Prostate gland (tissue), 2 donors: ENCODE data around the gene FOXK2. TPM values are rescaled to one million over a fixed set of nuclear protein-coding genes. Genes with fewer than 3 reads are reported as not detected.

Experiments used
- DNase-seq: peaks from one replicate; pipeline ENCODE4 v3.0.0-alpha.2; 2019; ENCODE audit warnings: low spot score
- H3K27ac ChIP-seq, 2 donors: fragments of 200-600 bp; sonication (generic); 2 replicates each; pipeline ENCODE4 v1.5.1; 2017 to 2019
- H3K27me3 ChIP-seq: fragments of 200-600 bp; sonication (generic); replicated peaks from 2 replicates; pipeline ENCODE4 v1.5.1; 2019; ENCODE audit not compliant: insufficient read depth
- H3K36me3 ChIP-seq, 2 donors: fragments of 200-600 bp; sonication (generic); 1 replicate in 1 of 2; 2 replicates in 1 of 2; pipeline versions ENCODE4 v1.5.1 to v1.8.1; 2017 to 2019
- H3K4me1 ChIP-seq: fragments of 200-600 bp; sonication (generic); replicated peaks from 2 replicates; pipeline ENCODE4 v1.5.1; 2019
- H3K4me3 ChIP-seq, 2 donors: fragments of 200-600 bp; sonication (generic); 2 replicates each; pipeline ENCODE4 v1.5.1; 2017 to 2019
- H3K9me3 ChIP-seq: fragments of 200-600 bp; sonication (generic); 2 replicates; pipeline ENCODE4 v1.5.1; 2017
- CTCF ChIP-seq, 4 experiments: fragments of 200-600 bp in 2 of 4; fragments of 450-650 bp in 2 of 4; sonication (generic) in 2 of 4; IDR thresholded peaks; 1 replicate in 3 of 4; 2 replicates in 1 of 4; pipeline ENCODE4 v1.5.1; 2016 to 2019; ENCODE audit warnings: antibody characterized with exemption in 4 of 4, mild to moderate bottlenecking in 2 of 4, moderate library complexity in 2 of 4
- POLR2A ChIP-seq: fragments of 450-650 bp; IDR thresholded peaks from one replicate; pipeline ENCODE4 v1.6.1; 2016; ENCODE audit warnings: antibody characterized with exemption, mild to moderate bottlenecking
- POLR2AphosphoS5 ChIP-seq: sonication (generic); formaldehyde crosslinking; IDR thresholded peaks from one replicate; pipeline ENCODE4 v1.6.1; 2017; ENCODE audit warnings: antibody characterized with exemption
- WGBS: methylation state at CpG from one replicate; pipeline ENCODE4 v1.1.5; 2018; 5-methylcytosine and 5-hydroxymethylcytosine counted together
- intact Hi-C: fragments of 100-400 bp; cut with DNase I; formaldehyde crosslinking; loops from one replicate; pipeline ENCODE4 v1.14.2; 2022
- total RNA-seq, 2 donors: library from RNA; depleted of rRNA; stranded (reverse); fragments of >200 nt; gene quantifications; one replicate each; pipeline ENCODE4 v1.1.0, GENCODE V29; 2016

FOXK2 gene
- 10 to 100 TPM; 47.9 to 85.5 TPM for total RNA-seq

GRCh38 chr17:82518826-82519810, at the start of gene FOXK2:
Gene FOXK2 (plus strand): TSS chr17:82519732. CDS start chr17:82519889, 157 bp downstream.
- H3K27me3 ChIP-seq, result no peaks in the 10 kb centered on the region
- intact Hi-C loops, result no loop called here

GRCh38 chr17:82470065-82470464, 49.5 kb upstream of the FOXK2 start:
- TF ChIP-seq CTCF (IDR thresholded peaks at IDR 0.05) (no peak), POLR2AphosphoS5 (no peak), POLR2A (no peak)
- Histone ChIP-seq H3K27me3 (no peaks in the 10 kb centered on the region), H3K4me3 (no peak overlapping the region), H3K36me3 (peaks cover 2 to 5% of the 10 kb centered on the region in 2 donors), H3K27ac (no peak overlapping the region), H3K4me1 (no peaks in the 10 kb centered on the region), H3K9me3 (no peaks in the 10 kb centered on the region)
- 94% methylated on average over 7 of the region's 7 CpGs for WGBS
- intact Hi-C loops, result no loop called here
- no peak for DNase-seq

More at GRCh38 chr17:82518826-82519810, at the start of gene FOXK2:
- Histone ChIP-seq H3K9me3 (no peaks in the 10 kb centered on the region), H3K27ac (peak within 1 kb of the TSS; percentile 84 to 97), H3K36me3 (no peaks in the 10 kb centered on the region), H3K4me3 (peak within 1 kb of the TSS; percentile 76 to 81), H3K4me1 (no peaks in the 10 kb centered on the region)
- DNase-seq, result peak; percentile 92
- 6% methylated on average over 52 of the region's 114 CpGs for WGBS
- TF ChIP-seq CTCF (IDR thresholded peaks at IDR 0.05) (peak in 1 of 4 experiments; percentile 31), POLR2A (peak; percentile 62), POLR2AphosphoS5 (peak; percentile 72)

- WGBS, result 84% methylated on average over 11 of the region's 11 CpGs
- H3K27ac ChIP-seq, result no peak overlapping the region
- no peak for DNase-seq
- no peaks in the 10 kb centered on the region for H3K4me1 ChIP-seq
- peaks cover 0 to 8% of the 10 kb centered on the region in 2 donors for H3K36me3 ChIP-seq
- no peaks in the 10 kb centered on the region for H3K9me3 ChIP-seq
- intact Hi-C loops, result no loop called here
- no peaks in the 10 kb centered on the region for H3K27me3 ChIP-seq
- H3K4me3 ChIP-seq, result no peak overlapping the region
- TF ChIP-seq POLR2A, result no peak
- TF ChIP-seq CTCF (IDR thresholded peaks at IDR 0.05), result no peak
- TF ChIP-seq POLR2AphosphoS5, result no peak
Measured at GRCh38 chr17:82474223-82475010, 45.1 kb upstream of the FOXK2 start.

- H3K27me3 ChIP-seq, result no peaks in the 10 kb centered on the region
- no peaks in the 10 kb centered on the region for H3K4me1 ChIP-seq
- no peak overlapping the region for H3K27ac ChIP-seq
- TF ChIP-seq POLR2AphosphoS5, result no peak
- no peak for TF ChIP-seq CTCF (IDR thresholded peaks at IDR 0.05)
- TF ChIP-seq POLR2A, result no peak
- 88% methylated on average over 8 of the region's 8 CpGs for WGBS
- no peak overlapping the region for H3K4me3 ChIP-seq
- no peaks in the 10 kb centered on the region for H3K9me3 ChIP-seq
- DNase-seq, result no peak
- H3K36me3 ChIP-seq, result peaks cover 0 to 17% of the 10 kb centered on the region in 2 donors
- intact Hi-C loops, result no loop called here
Measured at GRCh38 chr17:82475458-82475857, 44.1 kb upstream of the FOXK2 start.
